Stimulated activated CD8-positive, alpha-beta memory T cell treated with anti-CD3 and anti-CD28 coated beads, Interleukin-15, amount 100 ng/mL, for 4 hours (primary cell): ENCODE results near the gene SH3D19.
A peak's percentile ranks its signal among the peaks of the same experiment; 100 is the strongest.
"Not testable (repeated sequence)": the region's sequence is repeated elsewhere in the genome, so short reads cannot be mapped to it uniquely, and the experiment has no call there.

Experiments used
- DNase-seq, 2 donors: peaks; one replicate each; pipeline ENCODE4 v3.0.0-alpha.2; 2020; ENCODE audit warnings: low read depth in 2 of 2

The SH3D19 gene

GRCh38 chr4:151325111-151325948 lies at the start of gene SH3D19:
Gene SH3D19, minus strand, starts transcription at chr4:151325605. Its CDS starts 253 bp downstream, at chr4:151325352.
- DNase-seq = no peak

GRCh38 chr4:151362404-151363164 lies 37.2 kb upstream of the SH3D19 start:
- DNase-seq = peak; percentile 25 to 49

- DNase-seq = no peak
These were observed 36.6 kb upstream of the SH3D19 start for GRCh38 chr4:151361966-151362365.

- no peak for DNase-seq
These were observed 35.7 kb upstream of the SH3D19 start for GRCh38 chr4:151361126-151361525.

- no peak for DNase-seq
These were observed 34.2 kb upstream of the SH3D19 start for GRCh38 chr4:151359576-151359975.

GRCh38 chr4:151358266-151358665 lies 32.9 kb upstream of the SH3D19 start:
- DNase-seq = no peak

GRCh38 chr4:151356510-151356909 lies 31.1 kb upstream of the SH3D19 start:
- DNase-seq = no peak

- DNase-seq = no peak
These were observed 29.8 kb upstream of the SH3D19 start for GRCh38 chr4:151355155-151355554.

- no peak for DNase-seq
These were observed 22.3 kb upstream of the SH3D19 start for GRCh38 chr4:151347490-151348235.

- no peak for DNase-seq
These were observed 19.5 kb upstream of the SH3D19 start for GRCh38 chr4:151344948-151345347.

GRCh38 chr4:151340751-151341385 lies 15.5 kb upstream of the SH3D19 start:
- no peak for DNase-seq

- no peak for DNase-seq
These were observed 14.1 kb upstream of the SH3D19 start for GRCh38 chr4:151339467-151339866.

GRCh38 chr4:151331276-151332042 lies 6.1 kb upstream of the SH3D19 start:
- no peak for DNase-seq

- no peak for DNase-seq
These were observed 4.0 kb upstream of the SH3D19 start for GRCh38 chr4:151329217-151330007.

GRCh38 chr4:151325949-151326246 lies 493 bp upstream of the SH3D19 start:
- DNase-seq = no peak

GRCh38 chr4:151324752-151325110 lies 674 bp downstream of the SH3D19 start:
- no peak for DNase-seq

- DNase-seq = no peak
These were observed 1.2 kb downstream of the SH3D19 start for GRCh38 chr4:151324124-151324751.

- DNase-seq = no peak
These were observed 1.7 kb downstream of the SH3D19 start for GRCh38 chr4:151323667-151324066.

GRCh38 chr4:151322570-151322969 lies 2.8 kb downstream of the SH3D19 start:
- no peak for DNase-seq

GRCh38 chr4:151322161-151322560 lies 3.2 kb downstream of the SH3D19 start:
- DNase-seq = not testable (repeated sequence)
